Hepatocyte (in vitro differentiated cells): ENCODE measurements around the gene FMN1. TPM values are rescaled to one million over a fixed set of nuclear protein-coding genes. Genes with fewer than 3 reads are reported as not detected.

Experiments used
- DNase-seq: peaks from one replicate; pipeline ENCODE4 v3.0.0-alpha.2; 2016; ENCODE audit warnings: low spot score
- H2AFZ ChIP-seq: fragments of 200-600 bp; sonication (generic); 2 replicates; pipeline ENCODE4 v1.6.0; 2016; ENCODE audit warnings: antibody characterized with exemption, mild to moderate bottlenecking
- H3K27ac ChIP-seq: fragments of 200-600 bp; sonication (generic); 2 replicates; pipeline ENCODE4 v1.5.1; 2016; ENCODE audit warnings: mild to moderate bottlenecking
- H3K27me3 ChIP-seq: fragments of 200-600 bp; sonication (generic); 2 replicates; pipeline ENCODE4 v1.6.1; 2016
- H3K36me3 ChIP-seq: fragments of 200-600 bp; sonication (generic); replicated peaks from 2 replicates; pipeline ENCODE4 v1.5.1; 2016; ENCODE audit warnings: low read depth; ENCODE audit not compliant: insufficient read depth
- H3K4me1 ChIP-seq: fragments of 200-600 bp; sonication (generic); 2 replicates; pipeline ENCODE4 v1.5.1; 2016; ENCODE audit warnings: mild to moderate bottlenecking, moderate library complexity; ENCODE audit not compliant: insufficient read depth
- H3K4me2 ChIP-seq: fragments of 200-600 bp; sonication (generic); 2 replicates; pipeline ENCODE4 v1.6.0; 2016
- H3K4me3 ChIP-seq: fragments of 200-600 bp; sonication (generic); 2 replicates; pipeline ENCODE4 v1.5.1; 2016; ENCODE audit warnings: mild to moderate bottlenecking
- H3K79me2 ChIP-seq: fragments of 200-600 bp; sonication (generic); 2 replicates; pipeline ENCODE4 v1.6.0; 2017; ENCODE audit warnings: mild to moderate bottlenecking
- H3K9me2 ChIP-seq: fragments of 200-600 bp; sonication (generic); replicated peaks from 2 replicates; pipeline ENCODE4 v1.6.0; 2017; ENCODE audit warnings: mild to moderate bottlenecking; ENCODE audit not compliant: insufficient read depth
- H3K9me3 ChIP-seq: fragments of 200-600 bp; sonication (generic); 2 replicates; pipeline ENCODE4 v1.5.1; 2016; ENCODE audit warnings: low read depth, mild to moderate bottlenecking
- H4K20me1 ChIP-seq: fragments of 200-600 bp; sonication (generic); 2 replicates; pipeline ENCODE4 v1.6.0; 2016; ENCODE audit warnings: mild to moderate bottlenecking; ENCODE audit not compliant: insufficient read depth, poor library complexity, severe bottlenecking
- CTCF ChIP-seq: fragments of 200-600 bp; sonication (generic); IDR thresholded peaks from 2 replicates; pipeline ENCODE4 v1.5.1; 2016; ENCODE audit warnings: antibody characterized with exemption, mild to moderate bottlenecking; ENCODE audit not compliant: poor library complexity
- EZH2 ChIP-seq: fragments of 200-600 bp; sonication (generic); IDR thresholded peaks from 2 replicates; pipeline ENCODE4 v1.6.1; 2016; ENCODE audit warnings: antibody characterized with exemption, mild to moderate bottlenecking, borderline replicate concordance
- EZH2phosphoT487 ChIP-seq: fragments of 200-600 bp; sonication (generic); IDR thresholded peaks from one replicate; pipeline ENCODE4 v1.6.1; 2018; ENCODE audit warnings: antibody characterized with exemption, mild to moderate bottlenecking, low read depth, moderate library complexity; ENCODE audit not compliant: unreplicated experiment, severe bottlenecking
- WGBS: methylation state at CpG from one replicate; pipeline ENCODE4 v1.1.6; 2016; ENCODE audit warnings: low lambda C conversion rate; ENCODE audit errors: missing lambda C conversion rate; 5-methylcytosine and 5-hydroxymethylcytosine counted together
- polyA plus RNA-seq: library from polyadenylated mRNA; unstranded; fragments of >200 nt; fragmentation: Nextera tagmentation; extraction: Ambion mirVana; gene quantifications from 2 replicates; pipeline ENCODE4 v1.2.1, GENCODE V29; 2016
- total RNA-seq: library from RNA; depleted of rRNA; stranded (reverse); fragments of >200 nt; gene quantifications from 2 replicates; pipeline ENCODE4 v1.2.3, GENCODE V29; 2014

The FMN1 gene
- total and polyA plus RNA-seq, 2 experiments from 2014 or later = 0.07 to 0.70 TPM

- no peaks in the 10 kb centered on the region for H3K27me3 ChIP-seq
- H3K4me3 ChIP-seq = no peak overlapping the region
- H3K27ac ChIP-seq = no peak overlapping the region
- peaks cover 29% of the 10 kb centered on the region for H3K4me1 ChIP-seq
- no peak for TF ChIP-seq CTCF
- no peak for TF ChIP-seq EZH2phosphoT487
- H3K9me3 ChIP-seq = no peaks in the 10 kb centered on the region
- H4K20me1 ChIP-seq = no peaks in the 10 kb centered on the region
- no peak overlapping the region for H2AFZ ChIP-seq
- WGBS = 88% methylated on average over 8 of the region's 8 CpGs
- no peak overlapping the region for H3K4me2 ChIP-seq
- H3K79me2 ChIP-seq = no peaks in the 10 kb centered on the region
- no peak for DNase-seq
- H3K9me2 ChIP-seq = no peaks in the 10 kb centered on the region
- H3K36me3 ChIP-seq = no peaks in the 10 kb centered on the region
Observed at GRCh38 chr15:33066584-33066983, 127.9 kb downstream of the FMN1 start.

- Histone ChIP-seq H3K9me2 (no peaks in the 10 kb centered on the region), H3K4me2 (no peak overlapping the region), H4K20me1 (no peaks in the 10 kb centered on the region), H3K27ac (no peak overlapping the region), H2AFZ (no peak overlapping the region), H3K79me2 (no peaks in the 10 kb centered on the region), H3K9me3 (no peaks in the 10 kb centered on the region), H3K27me3 (no peaks in the 10 kb centered on the region), H3K4me1 (peaks cover 29% of the 10 kb centered on the region), H3K4me3 (no peak overlapping the region), H3K36me3 (no peaks in the 10 kb centered on the region)
- no peak for DNase-seq
- 55% methylated on average over 3 of the region's 3 CpGs for WGBS
- no peak for TF ChIP-seq CTCF
- no peak for TF ChIP-seq EZH2
- TF ChIP-seq EZH2phosphoT487 = no peak
Observed at GRCh38 chr15:33064878-33065277, 129.6 kb downstream of the FMN1 start.

- Histone ChIP-seq H3K4me2 (no peak overlapping the region), H3K4me1 (peaks cover under 1% of the 10 kb centered on the region), H3K9me3 (no peaks in the 10 kb centered on the region), H2AFZ (no peak overlapping the region), H3K4me3 (no peak overlapping the region), H3K9me2 (no peaks in the 10 kb centered on the region), H3K79me2 (no peaks in the 10 kb centered on the region), H3K27me3 (no peaks in the 10 kb centered on the region), H4K20me1 (no peaks in the 10 kb centered on the region), H3K27ac (no peak overlapping the region), H3K36me3 (no peaks in the 10 kb centered on the region)
- no peak for DNase-seq
- 72% methylated on average over 3 of the region's 3 CpGs for WGBS
- TF ChIP-seq CTCF (no peak), EZH2 (no peak)
Observed at GRCh38 chr15:33059184-33059583, 135.3 kb downstream of the FMN1 start.

- no peaks in the 10 kb centered on the region for H3K9me2 ChIP-seq
- DNase-seq = no peak
- no peak overlapping the region for H2AFZ ChIP-seq
- H3K4me2 ChIP-seq = no peak overlapping the region
- H4K20me1 ChIP-seq = no peaks in the 10 kb centered on the region
- H3K79me2 ChIP-seq = no peaks in the 10 kb centered on the region
- H3K27ac ChIP-seq = no peak overlapping the region
- H3K9me3 ChIP-seq = no peaks in the 10 kb centered on the region
- WGBS = 94% methylated on average over 8 of the region's 8 CpGs
- no peak overlapping the region for H3K4me3 ChIP-seq
- no peaks in the 10 kb centered on the region for H3K4me1 ChIP-seq
- no peaks in the 10 kb centered on the region for H3K36me3 ChIP-seq
- no peaks in the 10 kb centered on the region for H3K27me3 ChIP-seq
- TF ChIP-seq EZH2 = no peak
- TF ChIP-seq EZH2phosphoT487 = no peak
- no peak for TF ChIP-seq CTCF
Observed at GRCh38 chr15:33057845-33058244, 136.7 kb downstream of the FMN1 start.
